ENCODE results near the gene NIPA2.

Gene NIPA2

GRCh38 chr15:22889146-22889818 lies 50.8 kb downstream of the NIPA2 start:
- no peak overlapping the region for H3K27ac Mint-ChIP-seq
- H3K36me3 Mint-ChIP-seq (ENCODE audit: low read depth): peaks cover 100% of the 10 kb centered on the region
- H3K4me3 Mint-ChIP-seq: no peak overlapping the region
- no peaks in the 10 kb centered on the region for H3K27me3 Mint-ChIP-seq
- H3K4me1 Mint-ChIP-seq (ENCODE audit: low read depth): no peaks in the 10 kb centered on the region
- intact Hi-C loops (cut with micrococcal nuclease): no loop called here
- H3K9me3 Mint-ChIP-seq: no peaks in the 10 kb centered on the region

DNA sequence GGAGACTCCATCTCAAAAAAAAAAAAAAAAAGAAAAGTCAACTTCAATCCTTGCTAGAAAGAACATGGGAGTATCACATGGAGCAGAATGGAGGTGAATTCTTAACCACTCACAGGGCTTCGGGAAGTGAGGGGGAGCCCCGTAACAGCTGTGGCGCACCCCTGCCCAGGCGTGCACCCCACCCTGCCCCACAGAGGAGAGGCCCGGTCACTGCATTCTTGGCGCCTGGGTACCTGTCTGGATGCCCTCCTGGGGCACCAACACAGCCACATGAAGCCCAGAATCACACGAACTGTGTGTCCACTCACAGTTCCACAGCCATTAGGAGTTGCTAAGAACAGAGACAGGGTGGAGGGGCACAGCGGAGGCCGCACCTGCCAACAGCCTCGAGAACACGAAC lies 51.8 kb downstream of the NIPA2 start:
- H3K27ac Mint-ChIP-seq: no peak overlapping the region
- no peaks in the 10 kb centered on the region for H3K4me1 Mint-ChIP-seq (ENCODE audit: low read depth)
- H3K27me3 Mint-ChIP-seq: no peaks in the 10 kb centered on the region
- H3K9me3 Mint-ChIP-seq: no peaks in the 10 kb centered on the region
- intact Hi-C loops (cut with micrococcal nuclease): no loop called here
- H3K4me3 Mint-ChIP-seq: no peak overlapping the region
- peaks cover 96% of the 10 kb centered on the region for H3K36me3 Mint-ChIP-seq (ENCODE audit: low read depth)

DNA sequence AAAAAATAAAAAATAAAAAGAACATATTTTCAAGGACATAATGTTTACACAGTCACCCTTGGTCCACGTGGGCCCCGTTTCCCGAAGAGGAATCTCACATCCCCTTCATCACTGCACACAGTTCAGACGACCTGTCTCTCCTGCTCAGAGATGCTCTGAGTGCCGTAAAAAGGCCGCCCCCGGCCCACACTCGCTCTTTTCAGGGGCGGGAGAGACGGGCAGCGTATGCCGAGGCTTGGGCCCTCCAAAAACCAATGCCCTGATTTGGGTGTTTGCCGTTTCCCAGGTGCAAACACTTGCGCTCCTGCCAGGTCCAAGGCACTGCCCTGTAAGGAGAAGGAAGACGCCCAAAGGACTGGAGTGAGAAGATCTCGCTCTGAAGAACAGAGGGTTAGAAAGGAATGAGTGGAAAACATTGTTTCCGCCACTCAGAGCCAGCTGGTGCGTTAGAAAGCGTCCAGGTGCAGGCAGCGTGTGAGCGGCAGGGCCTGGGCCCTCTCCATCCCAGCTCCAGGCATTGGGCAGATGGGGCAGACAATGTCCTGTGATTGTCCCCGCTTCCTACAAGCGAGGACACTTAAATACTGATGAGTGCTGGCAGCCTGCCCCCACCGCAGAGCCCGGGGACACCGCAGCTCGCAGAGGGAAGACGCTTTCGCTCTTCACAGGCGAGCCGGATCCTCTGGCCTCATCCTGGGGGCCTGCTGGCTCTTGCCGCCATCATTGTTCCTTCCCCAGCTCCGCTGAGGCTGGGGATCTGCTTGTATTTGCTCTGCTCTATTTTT lies 53.2 kb downstream of the NIPA2 start:
- intact Hi-C loops (cut with micrococcal nuclease): no loop called here
- Mint-ChIP-seq H3K9me3 (no peaks in the 10 kb centered on the region), H3K4me3 (no peak overlapping the region), H3K4me1 (ENCODE audit: low read depth) (no peaks in the 10 kb centered on the region), H3K36me3 (ENCODE audit: low read depth) (peaks cover 96% of the 10 kb centered on the region), H3K27ac (no peak overlapping the region), H3K27me3 (no peaks in the 10 kb centered on the region)

DNA sequence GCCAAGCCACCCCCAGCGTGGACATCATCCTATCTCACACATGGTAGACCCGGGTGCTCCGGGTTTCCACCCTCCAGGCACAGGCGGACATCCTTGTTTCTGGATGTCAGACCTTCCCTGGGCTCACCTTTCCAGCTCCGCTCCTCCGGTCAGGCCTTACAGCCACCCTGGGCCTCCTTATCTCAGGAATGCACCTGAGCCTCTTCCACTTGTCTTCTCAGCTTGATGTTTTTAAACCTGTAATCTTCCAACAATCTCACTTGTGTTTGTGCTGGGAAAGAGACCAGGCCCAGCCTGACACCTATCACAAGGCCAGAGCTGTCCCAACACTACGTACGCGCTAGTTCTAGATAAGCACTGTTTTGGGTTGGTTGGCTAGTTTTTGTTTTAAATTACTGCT lies 53.9 kb downstream of the NIPA2 start:
- H3K36me3 Mint-ChIP-seq (ENCODE audit: low read depth): peaks cover 96% of the 10 kb centered on the region

GRCh38 chr15:22893081-22893480 lies 54.6 kb downstream of the NIPA2 start:
- peaks cover 96% of the 10 kb centered on the region for H3K36me3 Mint-ChIP-seq (ENCODE audit: low read depth)
- intact Hi-C loops (cut with micrococcal nuclease): no loop called here
- no peak overlapping the region for H3K4me3 Mint-ChIP-seq
- H3K27me3 Mint-ChIP-seq: no peaks in the 10 kb centered on the region
- no peaks in the 10 kb centered on the region for H3K9me3 Mint-ChIP-seq
- no peak overlapping the region for H3K27ac Mint-ChIP-seq
- H3K4me1 Mint-ChIP-seq (ENCODE audit: low read depth): no peaks in the 10 kb centered on the region

More for the DNA sequence above, 53.9 kb downstream of the NIPA2 start:
- no peak overlapping the region for H3K4me3 Mint-ChIP-seq
- H3K4me1 Mint-ChIP-seq (ENCODE audit: low read depth): no peaks in the 10 kb centered on the region
- H3K27me3 Mint-ChIP-seq: no peaks in the 10 kb centered on the region
- H3K27ac Mint-ChIP-seq: no peak overlapping the region
- H3K9me3 Mint-ChIP-seq: no peaks in the 10 kb centered on the region
- intact Hi-C loops (cut with micrococcal nuclease): no loop called here

GRCh38 chr15:22893881-22894280 lies 55.4 kb downstream of the NIPA2 start:
- no peaks in the 10 kb centered on the region for H3K4me1 Mint-ChIP-seq (ENCODE audit: low read depth)
- H3K27ac Mint-ChIP-seq: no peak overlapping the region
- H3K36me3 Mint-ChIP-seq (ENCODE audit: low read depth): peaks cover 95% of the 10 kb centered on the region
- no peaks in the 10 kb centered on the region for H3K9me3 Mint-ChIP-seq
- intact Hi-C loops (cut with micrococcal nuclease): no loop called here
- H3K4me3 Mint-ChIP-seq: no peak overlapping the region
- H3K27me3 Mint-ChIP-seq: no peaks in the 10 kb centered on the region

GRCh38 chr15:22895465-22896190 lies 57.2 kb downstream of the NIPA2 start:
- Mint-ChIP-seq H3K4me1 (ENCODE audit: low read depth) (no peaks in the 10 kb centered on the region), H3K27me3 (no peaks in the 10 kb centered on the region), H3K36me3 (ENCODE audit: low read depth) (peaks cover 95% of the 10 kb centered on the region), H3K9me3 (no peaks in the 10 kb centered on the region), H3K4me3 (no peak overlapping the region), H3K27ac (no peak overlapping the region)
- intact Hi-C loops (cut with micrococcal nuclease): no loop called here

DNA sequence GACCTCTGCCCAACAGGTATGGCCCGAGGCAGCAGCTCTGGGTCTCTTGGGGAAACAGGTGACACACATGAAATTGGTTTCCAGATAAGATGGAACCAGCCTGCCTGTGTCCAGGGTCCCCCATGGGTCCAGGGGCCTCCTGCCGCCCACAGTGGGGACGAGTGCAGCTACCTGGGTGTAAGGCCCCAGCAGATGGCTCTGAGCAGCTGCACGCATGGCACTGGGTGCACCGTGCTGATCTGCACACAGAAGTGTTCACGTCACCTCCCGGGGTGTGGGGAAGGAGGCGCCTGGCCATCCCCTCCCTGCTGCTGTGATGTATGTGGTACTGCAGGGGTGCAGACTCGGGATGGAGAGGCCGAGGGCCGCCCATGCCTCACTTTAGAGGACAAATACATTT lies 63.6 kb downstream of the NIPA2 start:
- intact Hi-C loops (cut with micrococcal nuclease): no loop called here
- Mint-ChIP-seq H3K36me3 (ENCODE audit: low read depth) (peaks cover 99% of the 10 kb centered on the region), H3K4me1 (ENCODE audit: low read depth) (no peaks in the 10 kb centered on the region), H3K4me3 (no peak overlapping the region), H3K27ac (no peak overlapping the region), H3K27me3 (no peaks in the 10 kb centered on the region), H3K9me3 (no peaks in the 10 kb centered on the region)

GRCh38 chr15:22902578-22902977 lies 64.1 kb downstream of the NIPA2 start:
- H3K27me3 Mint-ChIP-seq: no peaks in the 10 kb centered on the region
- H3K36me3 Mint-ChIP-seq (ENCODE audit: low read depth): peaks cover 99% of the 10 kb centered on the region
- H3K4me3 Mint-ChIP-seq: no peak overlapping the region
- H3K9me3 Mint-ChIP-seq: no peaks in the 10 kb centered on the region
- H3K4me1 Mint-ChIP-seq (ENCODE audit: low read depth): no peaks in the 10 kb centered on the region
- intact Hi-C loops (cut with micrococcal nuclease): no loop called here
- no peak overlapping the region for H3K27ac Mint-ChIP-seq

GRCh38 chr15:22902981-22903380 lies 64.5 kb downstream of the NIPA2 start:
- H3K4me3 Mint-ChIP-seq: no peak overlapping the region
- intact Hi-C loops (cut with micrococcal nuclease): no loop called here
- no peaks in the 10 kb centered on the region for H3K4me1 Mint-ChIP-seq (ENCODE audit: low read depth)
- no peaks in the 10 kb centered on the region for H3K27me3 Mint-ChIP-seq
- H3K27ac Mint-ChIP-seq: no peak overlapping the region
- no peaks in the 10 kb centered on the region for H3K9me3 Mint-ChIP-seq
- H3K36me3 Mint-ChIP-seq (ENCODE audit: low read depth): peaks cover 99% of the 10 kb centered on the region

DNA sequence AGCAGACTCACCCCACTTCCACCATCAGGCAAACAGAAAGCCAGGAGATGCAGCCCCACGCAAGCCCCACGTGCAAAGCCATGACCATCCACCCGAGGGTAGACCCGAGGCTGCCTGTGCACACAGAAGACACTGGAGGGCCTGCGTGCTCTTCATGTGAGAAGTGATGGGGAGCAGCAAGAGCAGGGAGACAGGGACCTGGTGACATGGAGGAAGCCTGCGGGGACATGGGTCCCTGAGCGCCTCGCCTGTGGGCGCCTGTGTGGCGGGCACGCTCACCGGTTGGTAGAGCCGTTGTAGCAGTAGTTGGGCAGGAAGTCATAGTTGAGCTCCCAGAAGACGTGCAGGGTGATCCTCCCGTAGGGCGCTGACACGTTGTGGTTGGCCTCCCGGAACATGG lies 65.0 kb downstream of the NIPA2 start:
- no peaks in the 10 kb centered on the region for H3K27me3 Mint-ChIP-seq
- no peaks in the 10 kb centered on the region for H3K9me3 Mint-ChIP-seq
- H3K27ac Mint-ChIP-seq: no peak overlapping the region
- intact Hi-C loops (cut with micrococcal nuclease): no loop called here
- H3K36me3 Mint-ChIP-seq (ENCODE audit: low read depth): peaks cover 100% of the 10 kb centered on the region
- H3K4me3 Mint-ChIP-seq: no peak overlapping the region
- H3K4me1 Mint-ChIP-seq (ENCODE audit: low read depth): no peaks in the 10 kb centered on the region

GRCh38 chr15:22903961-22904534 lies 65.6 kb downstream of the NIPA2 start:
- H3K9me3 Mint-ChIP-seq: no peaks in the 10 kb centered on the region
- H3K4me1 Mint-ChIP-seq (ENCODE audit: low read depth): no peaks in the 10 kb centered on the region
- peaks cover 100% of the 10 kb centered on the region for H3K36me3 Mint-ChIP-seq (ENCODE audit: low read depth)
- intact Hi-C loops (cut with micrococcal nuclease): no loop called here
- H3K4me3 Mint-ChIP-seq: no peak overlapping the region
- no peaks in the 10 kb centered on the region for H3K27me3 Mint-ChIP-seq
- H3K27ac Mint-ChIP-seq: no peak overlapping the region

- H3K9me3 Mint-ChIP-seq: no peaks in the 10 kb centered on the region
- H3K4me1 Mint-ChIP-seq (ENCODE audit: low read depth): no peaks in the 10 kb centered on the region
- no peak overlapping the region for H3K4me3 Mint-ChIP-seq
- H3K36me3 Mint-ChIP-seq (ENCODE audit: low read depth): peaks cover 100% of the 10 kb centered on the region
- H3K27me3 Mint-ChIP-seq: no peaks in the 10 kb centered on the region
- no peak overlapping the region for H3K27ac Mint-ChIP-seq
- intact Hi-C loops (cut with micrococcal nuclease): loop anchor here (5.0 kb wide), 1 partner anchor 42 kb away; no protein-coding TSS in a partner anchor
These were observed 66.3 kb downstream of the NIPA2 start for GRCh38 chr15:22904736-22905135.
